Hematopoietic multipotent progenitor cell (in vitro differentiated cells): ENCODE measurements around the gene IFITM5. TPM values are rescaled to one million over a fixed set of nuclear protein-coding genes. Genes with fewer than 3 reads are reported as not detected.

Source experiments
- DNase-seq, 3 donors: peaks; one replicate each; pipeline ENCODE4 v3.0.0-alpha.2; 2011 to 2015; ENCODE audit warnings: low read depth in 2 of 3, low spot score in 2 of 3
- total RNA-seq: library from RNA; depleted of rRNA; stranded (reverse); fragments of >200 nt; gene quantifications from one replicate; pipeline ENCODE4 v1.2.3, GENCODE V29; 2012

Gene IFITM5
- total RNA-seq, 1 donor, result not detected

GRCh38 chr11:285021-285893 lies 14.1 kb downstream of the IFITM5 start:
- DNase-seq, result no peak

- DNase-seq, result no peak
Observed at GRCh38 chr11:284105-285020, 15.0 kb downstream of the IFITM5 start.

GRCh38 chr11:283405-284104 lies 15.8 kb downstream of the IFITM5 start:
- no peak for DNase-seq

- DNase-seq, result no peak
Observed at GRCh38 chr11:282630-283360, 16.5 kb downstream of the IFITM5 start.

GRCh38 chr11:282171-282570 lies 17.2 kb downstream of the IFITM5 start:
- no peak for DNase-seq

- no peak for DNase-seq
Observed at GRCh38 chr11:281486-282161, 17.7 kb downstream of the IFITM5 start.

GRCh38 chr11:280706-281485 lies 18.4 kb downstream of the IFITM5 start:
- peak in 1 of 3 donors; percentile 26 for DNase-seq

- peak in 1 of 3 donors; percentile 52 for DNase-seq
Observed at GRCh38 chr11:279966-280705, 19.2 kb downstream of the IFITM5 start.

- DNase-seq, result peak in 1 of 3 donors; percentile 16
Observed at GRCh38 chr11:279040-279965, 20.0 kb downstream of the IFITM5 start.

- no peak for DNase-seq
Observed at GRCh38 chr11:278001-278951, 21.1 kb downstream of the IFITM5 start, which contains the start of gene NLRP6. Gene NLRP6 (plus strand): TSS chr11:278407. CDS start chr11:278570, 163 bp downstream.

- DNase-seq, result no peak
Observed at GRCh38 chr11:276219-276618, 23.1 kb downstream of the IFITM5 start.

GRCh38 chr11:272931-273198 lies 26.5 kb downstream of the IFITM5 start:
- no peak for DNase-seq

GRCh38 chr11:272195-272930 lies 27.0 kb downstream of the IFITM5 start:
- DNase-seq, result no peak

- no peak for DNase-seq
Observed at GRCh38 chr11:271319-271715, 28.0 kb downstream of the IFITM5 start.
